ENCODE measurements around the gene ABCC4.

- TF ChIP-seq, protein P1, sequence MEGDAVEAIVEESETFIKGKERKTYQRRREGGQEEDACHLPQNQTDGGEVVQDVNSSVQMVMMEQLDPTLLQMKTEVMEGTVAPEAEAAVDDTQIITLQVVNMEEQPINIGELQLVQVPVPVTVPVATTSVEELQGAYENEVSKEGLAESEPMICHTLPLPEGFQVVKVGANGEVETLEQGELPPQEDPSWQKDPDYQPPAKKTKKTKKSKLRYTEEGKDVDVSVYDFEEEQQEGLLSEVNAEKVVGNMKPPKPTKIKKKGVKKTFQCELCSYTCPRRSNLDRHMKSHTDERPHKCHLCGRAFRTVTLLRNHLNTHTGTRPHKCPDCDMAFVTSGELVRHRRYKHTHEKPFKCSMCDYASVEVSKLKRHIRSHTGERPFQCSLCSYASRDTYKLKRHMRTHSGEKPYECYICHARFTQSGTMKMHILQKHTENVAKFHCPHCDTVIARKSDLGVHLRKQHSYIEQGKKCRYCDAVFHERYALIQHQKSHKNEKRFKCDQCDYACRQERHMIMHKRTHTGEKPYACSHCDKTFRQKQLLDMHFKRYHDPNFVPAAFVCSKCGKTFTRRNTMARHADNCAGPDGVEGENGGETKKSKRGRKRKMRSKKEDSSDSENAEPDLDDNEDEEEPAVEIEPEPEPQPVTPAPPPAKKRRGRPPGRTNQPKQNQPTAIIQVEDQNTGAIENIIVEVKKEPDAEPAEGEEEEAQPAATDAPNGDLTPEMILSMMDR (IDR thresholded peaks at IDR 0.05), result no peak
- no peak for TF ChIP-seq POLR2AphosphoS5 (IDR thresholded peaks at IDR 0.05)
Measured at GRCh38 chr13:95120650-95121049, 180.6 kb downstream of the ABCC4 start.

Data from transverse colon (tissue), 4 donors.